ENCODE results near the gene XYLB.
"Not testable (repeated sequence)": the region's sequence is repeated elsewhere in the genome, so short reads cannot be mapped to it uniquely, and the experiment has no call there.

Gene XYLB

GRCh38 chr3:38397320-38397719, 50.7 kb downstream of the XYLB start:
- H3K36me3 ChIP-seq (ENCODE audit: insufficient read depth, low read length): peaks cover 11% of the 10 kb centered on the region
- no peaks in the 10 kb centered on the region for H3K9me3 ChIP-seq (ENCODE audit: low read length)
- H3K4me1 ChIP-seq (ENCODE audit: insufficient read depth, low read length): no peaks in the 10 kb centered on the region
- H3K4me3 ChIP-seq (ENCODE audit: low read length): no peak overlapping the region
- no peaks in the 10 kb centered on the region for H3K27me3 ChIP-seq (ENCODE audit: insufficient read depth, low read length)
- H2AFZ ChIP-seq (ENCODE audit: low read depth, low read length): no peak overlapping the region

- Histone ChIP-seq H3K9me3 (ENCODE audit: low read length) (peaks cover 8% of the 10 kb centered on the region), H3K27me3 (ENCODE audit: insufficient read depth, low read length) (no peaks in the 10 kb centered on the region), H3K36me3 (ENCODE audit: insufficient read depth, low read length) (peaks cover 21% of the 10 kb centered on the region), H2AFZ (ENCODE audit: low read depth, low read length) (no peak overlapping the region), H3K4me3 (ENCODE audit: low read length) (no peak overlapping the region), H3K4me1 (ENCODE audit: insufficient read depth, low read length) (no peaks in the 10 kb centered on the region)
These were observed 54.8 kb downstream of the XYLB start for GRCh38 chr3:38401246-38401962.

- Histone ChIP-seq H3K36me3 (ENCODE audit: insufficient read depth, low read length) (peaks cover 18% of the 10 kb centered on the region), H2AFZ (ENCODE audit: low read depth, low read length) (no peak overlapping the region), H3K27me3 (ENCODE audit: insufficient read depth, low read length) (no peaks in the 10 kb centered on the region), H3K4me3 (ENCODE audit: low read length) (no peak overlapping the region), H3K9me3 (ENCODE audit: low read length) (peaks cover 8% of the 10 kb centered on the region), H3K4me1 (ENCODE audit: insufficient read depth, low read length) (no peaks in the 10 kb centered on the region)
These were observed 57.7 kb downstream of the XYLB start for GRCh38 chr3:38404286-38404685.

- Histone ChIP-seq H3K27me3 (ENCODE audit: insufficient read depth, low read length) (no peaks in the 10 kb centered on the region), H3K9me3 (ENCODE audit: low read length) (peaks cover 2% of the 10 kb centered on the region), H2AFZ (ENCODE audit: low read depth, low read length) (no peak overlapping the region), H3K4me3 (ENCODE audit: low read length) (no peak overlapping the region), H3K36me3 (ENCODE audit: insufficient read depth, low read length) (no peaks in the 10 kb centered on the region), H3K4me1 (ENCODE audit: insufficient read depth, low read length) (no peaks in the 10 kb centered on the region)
These were observed 65.0 kb downstream of the XYLB start for GRCh38 chr3:38411591-38411990.

GRCh38 chr3:38420758-38421157, 74.2 kb downstream of the XYLB start:
- H3K27me3 ChIP-seq (ENCODE audit: insufficient read depth, low read length); H2AFZ ChIP-seq (ENCODE audit: low read depth, low read length); H3K36me3 ChIP-seq (ENCODE audit: insufficient read depth, low read length); H3K4me3 ChIP-seq (ENCODE audit: low read length); H3K9me3 ChIP-seq (ENCODE audit: low read length); H3K4me1 ChIP-seq (ENCODE audit: insufficient read depth, low read length): not testable (repeated sequence)

GRCh38 chr3:38421679-38422336, 75.2 kb downstream of the XYLB start:
- Histone ChIP-seq H3K27me3 (ENCODE audit: insufficient read depth, low read length) (no peaks in the 10 kb centered on the region), H3K4me1 (ENCODE audit: insufficient read depth, low read length) (no peaks in the 10 kb centered on the region), H2AFZ (ENCODE audit: low read depth, low read length) (no peak overlapping the region), H3K9me3 (ENCODE audit: low read length) (no peaks in the 10 kb centered on the region), H3K4me3 (ENCODE audit: low read length) (no peak overlapping the region), H3K36me3 (ENCODE audit: insufficient read depth, low read length) (no peaks in the 10 kb centered on the region)

- not testable (repeated sequence) for H2AFZ ChIP-seq (ENCODE audit: low read depth, low read length); H3K36me3 ChIP-seq (ENCODE audit: insufficient read depth, low read length); H3K27me3 ChIP-seq (ENCODE audit: insufficient read depth, low read length); H3K4me3 ChIP-seq (ENCODE audit: low read length); H3K4me1 ChIP-seq (ENCODE audit: insufficient read depth, low read length); H3K9me3 ChIP-seq (ENCODE audit: low read length)
These were observed 80.3 kb downstream of the XYLB start for GRCh38 chr3:38426798-38427426.

GRCh38 chr3:38432871-38433658, 86.5 kb downstream of the XYLB start:
- H3K9me3 ChIP-seq (ENCODE audit: low read length): peaks cover 11% of the 10 kb centered on the region
- not testable (repeated sequence) for H3K4me1 ChIP-seq (ENCODE audit: insufficient read depth, low read length); H3K27me3 ChIP-seq (ENCODE audit: insufficient read depth, low read length); H2AFZ ChIP-seq (ENCODE audit: low read depth, low read length); H3K36me3 ChIP-seq (ENCODE audit: insufficient read depth, low read length); H3K4me3 ChIP-seq (ENCODE audit: low read length)

GRCh38 chr3:38433661-38434060, 87.1 kb downstream of the XYLB start:
- not testable (repeated sequence) for H2AFZ ChIP-seq (ENCODE audit: low read depth, low read length); H3K36me3 ChIP-seq (ENCODE audit: insufficient read depth, low read length); H3K27me3 ChIP-seq (ENCODE audit: insufficient read depth, low read length); H3K4me3 ChIP-seq (ENCODE audit: low read length); H3K4me1 ChIP-seq (ENCODE audit: insufficient read depth, low read length)
- peaks cover 11% of the 10 kb centered on the region for H3K9me3 ChIP-seq (ENCODE audit: low read length)

GRCh38 chr3:38438436-38439069, 92.0 kb downstream of the XYLB start:
- H3K27me3 ChIP-seq (ENCODE audit: insufficient read depth, low read length); H3K9me3 ChIP-seq (ENCODE audit: low read length); H3K4me1 ChIP-seq (ENCODE audit: insufficient read depth, low read length); H2AFZ ChIP-seq (ENCODE audit: low read depth, low read length); H3K36me3 ChIP-seq (ENCODE audit: insufficient read depth, low read length); H3K4me3 ChIP-seq (ENCODE audit: low read length): not testable (repeated sequence)

- H3K4me3 ChIP-seq (ENCODE audit: low read length); H2AFZ ChIP-seq (ENCODE audit: low read depth, low read length); H3K9me3 ChIP-seq (ENCODE audit: low read length); H3K27me3 ChIP-seq (ENCODE audit: insufficient read depth, low read length); H3K4me1 ChIP-seq (ENCODE audit: insufficient read depth, low read length); H3K36me3 ChIP-seq (ENCODE audit: insufficient read depth, low read length): not testable (repeated sequence)
These were observed 96.6 kb downstream of the XYLB start for GRCh38 chr3:38443205-38443604.

GRCh38 chr3:38446085-38446686, 99.6 kb downstream of the XYLB start:
- H3K36me3 ChIP-seq (ENCODE audit: insufficient read depth, low read length): no peaks in the 10 kb centered on the region
- H3K4me1 ChIP-seq (ENCODE audit: insufficient read depth, low read length): no peaks in the 10 kb centered on the region
- no peaks in the 10 kb centered on the region for H3K9me3 ChIP-seq (ENCODE audit: low read length)
- H3K4me3 ChIP-seq (ENCODE audit: low read length): no peak overlapping the region
- no peaks in the 10 kb centered on the region for H3K27me3 ChIP-seq (ENCODE audit: insufficient read depth, low read length)
- H2AFZ ChIP-seq (ENCODE audit: low read depth, low read length): no peak overlapping the region

Data from neuron (in vitro differentiated cells).